ENCODE data around the gene SAA4.

DNA sequence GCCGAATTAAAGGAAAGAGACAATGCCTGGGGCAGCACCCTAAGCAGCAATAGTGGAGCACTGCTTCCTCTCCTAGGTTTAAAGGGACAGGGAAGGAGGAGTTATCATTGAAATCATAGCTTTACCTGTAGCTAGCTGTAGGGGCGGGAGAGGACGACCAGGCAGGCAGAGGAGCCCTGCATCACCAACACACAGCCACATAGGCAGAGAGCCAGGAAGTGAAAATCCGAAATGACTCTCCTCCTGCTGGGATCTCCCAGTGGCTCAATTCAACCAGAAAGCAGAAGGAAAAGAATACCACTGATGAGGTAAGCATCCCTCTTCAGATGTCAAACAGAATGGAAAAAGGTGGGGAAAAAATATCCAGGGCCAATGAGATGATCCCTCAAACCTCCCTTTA is 43.6 kb downstream of the SAA4 start:
- TF ChIP-seq CTCF (IDR thresholded peaks at IDR 0.05; ENCODE audit: poor library complexity, severe bottlenecking) = no peak
- no peak for TF ChIP-seq EP300 (conservative IDR thresholded peaks at IDR 0.05; ENCODE audit: poor library complexity, severe bottlenecking)
- no peak for TF ChIP-seq EZH2 (IDR thresholded peaks at IDR 0.05; ENCODE audit: borderline replicate concordance, insufficient read depth, low read length, poor library complexity, severe bottlenecking)
- no peak for TF ChIP-seq POLR2AphosphoS5 (IDR thresholded peaks at IDR 0.05)
- TF ChIP-seq, protein P1, sequence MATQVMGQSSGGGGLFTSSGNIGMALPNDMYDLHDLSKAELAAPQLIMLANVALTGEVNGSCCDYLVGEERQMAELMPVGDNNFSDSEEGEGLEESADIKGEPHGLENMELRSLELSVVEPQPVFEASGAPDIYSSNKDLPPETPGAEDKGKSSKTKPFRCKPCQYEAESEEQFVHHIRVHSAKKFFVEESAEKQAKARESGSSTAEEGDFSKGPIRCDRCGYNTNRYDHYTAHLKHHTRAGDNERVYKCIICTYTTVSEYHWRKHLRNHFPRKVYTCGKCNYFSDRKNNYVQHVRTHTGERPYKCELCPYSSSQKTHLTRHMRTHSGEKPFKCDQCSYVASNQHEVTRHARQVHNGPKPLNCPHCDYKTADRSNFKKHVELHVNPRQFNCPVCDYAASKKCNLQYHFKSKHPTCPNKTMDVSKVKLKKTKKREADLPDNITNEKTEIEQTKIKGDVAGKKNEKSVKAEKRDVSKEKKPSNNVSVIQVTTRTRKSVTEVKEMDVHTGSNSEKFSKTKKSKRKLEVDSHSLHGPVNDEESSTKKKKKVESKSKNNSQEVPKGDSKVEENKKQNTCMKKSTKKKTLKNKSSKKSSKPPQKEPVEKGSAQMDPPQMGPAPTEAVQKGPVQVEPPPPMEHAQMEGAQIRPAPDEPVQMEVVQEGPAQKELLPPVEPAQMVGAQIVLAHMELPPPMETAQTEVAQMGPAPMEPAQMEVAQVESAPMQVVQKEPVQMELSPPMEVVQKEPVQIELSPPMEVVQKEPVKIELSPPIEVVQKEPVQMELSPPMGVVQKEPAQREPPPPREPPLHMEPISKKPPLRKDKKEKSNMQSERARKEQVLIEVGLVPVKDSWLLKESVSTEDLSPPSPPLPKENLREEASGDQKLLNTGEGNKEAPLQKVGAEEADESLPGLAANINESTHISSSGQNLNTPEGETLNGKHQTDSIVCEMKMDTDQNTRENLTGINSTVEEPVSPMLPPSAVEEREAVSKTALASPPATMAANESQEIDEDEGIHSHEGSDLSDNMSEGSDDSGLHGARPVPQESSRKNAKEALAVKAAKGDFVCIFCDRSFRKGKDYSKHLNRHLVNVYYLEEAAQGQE (IDR thresholded peaks at IDR 0.05; ENCODE audit: borderline replicate concordance) = no peak
- no peak for TF ChIP-seq RAD21 (conservative IDR thresholded peaks at IDR 0.05)
- no peak for TF ChIP-seq TAF1 (IDR thresholded peaks at IDR 0.05; ENCODE audit: low read depth)
- no peak for TF ChIP-seq SMC3 (conservative IDR thresholded peaks at IDR 0.05; ENCODE audit: poor library complexity)
